Coronary artery (tissue), 2 donors: ENCODE data around the gene CATSPERZ.
A peak's percentile ranks its signal among the peaks of the same experiment; 100 is the strongest.

ENCODE experiments used
- DNase-seq: peaks from one replicate; pipeline ENCODE4 v3.0.0-alpha.2; 2017; ENCODE audit warnings: low spot score
- H3K27ac ChIP-seq, 2 donors: fragments of 200-600 bp; sonication (generic); one replicate each; pipeline ENCODE4 v1.5.1; 2016 to 2019
- H3K4me3 ChIP-seq: fragments of 200-600 bp; sonication (generic); 2 replicates; pipeline ENCODE4 v1.5.1; 2016; ENCODE audit warnings: mild to moderate bottlenecking, moderate library complexity
- CTCF ChIP-seq: fragments of 200-600 bp; sonication (generic); IDR thresholded peaks from one replicate; pipeline ENCODE4 v1.5.1; 2019; ENCODE audit warnings: antibody characterized with exemption

CATSPERZ gene

GRCh38 chr11:64299847-64300648 is at the start of gene CATSPERZ:
Gene CATSPERZ (plus strand): TSS chr11:64300358. CDS start chr11:64300411, 53 bp downstream.
- DNase-seq = no peak
- H3K4me3 ChIP-seq = peak within 1 kb of the TSS; percentile 74
- H3K27ac ChIP-seq = peak within 1 kb of the TSS in 1 of 2 donors; percentile 6
- TF ChIP-seq CTCF = no peak

GRCh38 chr11:64250415-64251015 is 49.6 kb upstream of the CATSPERZ start:
- no peak for TF ChIP-seq CTCF
- Histone ChIP-seq H3K27ac (peak overlapping the region; percentile 28 to 80), H3K4me3 (peak overlapping the region; percentile 83)
- DNase-seq = no peak

- H3K27ac ChIP-seq = peak within 1 kb of the TSS; percentile 67 to 80
- peak; percentile 83 for TF ChIP-seq CTCF
- no peak for DNase-seq
- peak within 1 kb of the TSS; percentile 83 for H3K4me3 ChIP-seq
Observed at GRCh38 chr11:64251016-64251752, 49.0 kb upstream of the CATSPERZ start, which contains the start of gene PLCB3. Gene PLCB3 (plus strand): TSS chr11:64251530. CDS start chr11:64251650, 120 bp downstream.

- DNase-seq = no peak
- Histone ChIP-seq H3K4me3 (peak overlapping the region; percentile 83), H3K27ac (peak overlapping the region; percentile 67 to 80)
- no peak for TF ChIP-seq CTCF
Observed at GRCh38 chr11:64251753-64252002, 48.5 kb upstream of the CATSPERZ start.

- TF ChIP-seq CTCF = no peak
- peak overlapping the region; percentile 67 to 80 for H3K27ac ChIP-seq
- peak overlapping the region; percentile 83 for H3K4me3 ChIP-seq
- DNase-seq = no peak
Observed at GRCh38 chr11:64252003-64252872, 47.9 kb upstream of the CATSPERZ start.

- Histone ChIP-seq H3K4me3 (peak overlapping the region; percentile 83), H3K27ac (peak overlapping the region; percentile 67 to 80)
- TF ChIP-seq CTCF = no peak
- no peak for DNase-seq
Observed at GRCh38 chr11:64253043-64253442, 47.1 kb upstream of the CATSPERZ start.
